Transverse colon (tissue), 4 donors: ENCODE results near the gene MYH10. TPM values are rescaled to one million over a fixed set of nuclear protein-coding genes. Genes with fewer than 3 reads are reported as not detected.

ENCODE experiments used
- DNase-seq: peaks from one replicate; pipeline ENCODE4 v3.0.0-alpha.2; 2019
- H3K27ac ChIP-seq, 4 donors: fragments of 200-600 bp; sonication (generic); 2 replicates each; pipeline ENCODE4 v1.5.1; 2016 to 2018; ENCODE audit warnings: inconsistent platforms in 4 of 4
- H3K27me3 ChIP-seq: fragments of 200-600 bp; sonication (generic); 2 replicates; pipeline ENCODE4 v1.5.1; 2017; ENCODE audit warnings: inconsistent platforms
- H3K36me3 ChIP-seq, 4 donors: fragments of 200-600 bp; sonication (generic); 2 replicates each; pipeline ENCODE4 v1.5.1; 2017 to 2019; ENCODE audit warnings: inconsistent platforms in 4 of 4
- H3K4me1 ChIP-seq, 4 donors: fragments of 200-600 bp; sonication (generic); 2 replicates each; pipeline ENCODE4 v1.5.1; 2017 to 2020; ENCODE audit warnings: inconsistent platforms in 4 of 4
- H3K4me3 ChIP-seq, 4 donors: fragments of 200-600 bp; sonication (generic); 1 replicate in 1 of 4; 2 replicates in 3 of 4; pipeline versions ENCODE4 v1.5.1 to v1.6.1; 2017 to 2019; ENCODE audit warnings: inconsistent platforms in 4 of 4
- H3K9me3 ChIP-seq, 2 donors: fragments of 200-600 bp; sonication (generic); 2 replicates each; pipeline ENCODE4 v1.5.1; 2017 to 2019; ENCODE audit warnings: inconsistent platforms in 2 of 2
- CTCF ChIP-seq, 5 experiments: fragments of 200-600 bp in 3 of 5; fragments of 450-650 bp in 2 of 5; sonication (generic) in 3 of 5; IDR thresholded peaks; 1 replicate in 2 of 5; 2 replicates in 3 of 5; pipeline ENCODE4 v1.5.1; 2016 to 2017; ENCODE audit warnings: antibody characterized with exemption in 5 of 5, inconsistent platforms in 3 of 5, mild to moderate bottlenecking in 2 of 5, moderate library complexity in 1 of 5
- EP300 ChIP-seq: sonication (generic); formaldehyde crosslinking; IDR thresholded peaks from one replicate; pipeline ENCODE4 v1.6.1; 2017; ENCODE audit warnings: antibody characterized with exemption, low read depth
- POLR2A ChIP-seq: fragments of 450-650 bp; IDR thresholded peaks from one replicate; pipeline ENCODE4 v1.6.1; 2016; ENCODE audit warnings: antibody characterized with exemption, mild to moderate bottlenecking, moderate library complexity
- POLR2AphosphoS5 ChIP-seq, 3 donors: sonication (generic); formaldehyde crosslinking; IDR thresholded peaks; one replicate each; pipeline ENCODE4 v1.6.1; 2016; ENCODE audit warnings: antibody characterized with exemption in 3 of 3
- WGBS, 2 donors: methylation state at CpG; one replicate each; pipeline ENCODE4 v1.1.5; 2018; ENCODE audit warnings: low coverage in 1 of 2; 5-methylcytosine and 5-hydroxymethylcytosine counted together
- in situ Hi-C, 4 donors: fragments of 200-750 bp; cut with MboI; loops; one replicate each; pipeline versions ENCODE4 v1.15.0 to v1.15.1; 2017; ENCODE audit warnings: low sequenced_read_pairs in 3 of 4, low pct_ligation_motif_present in 1 of 4, low pct_unique_long_range_greater_than_20kb in 1 of 4
- intact Hi-C: fragments of 100-400 bp; cut with DNase I; formaldehyde crosslinking; loops from one replicate; pipeline ENCODE4 v1.15.1; 2023; ENCODE audit warnings: low total_unique reads
- small RNA-seq, 4 donors: library from RNA; depleted of rRNA; stranded (forward); fragments of <200 nt; gene quantifications; one replicate each; pipeline ENCODE3, GENCODE V24; 2016
- total RNA-seq, 4 donors: library from RNA; depleted of rRNA; stranded (reverse); fragments of >200 nt; gene quantifications; one replicate each; pipeline ENCODE4 v1.1.0, GENCODE V29; 2016

Gene MYH10
- total RNA-seq, 4 donors from 2014 or later, result 3.7 to 71.2 (median 8.3) TPM

- WGBS, 2 donors, result 2 to 51% methylated on average over 2 to 54 of the region's 68 CpGs
- no peaks in the 10 kb centered on the region for H3K36me3 ChIP-seq
- peak within 1 kb of the TSS; percentile 61 to 93 (median 88) for H3K4me3 ChIP-seq
- H3K9me3 ChIP-seq, result no peaks in the 10 kb centered on the region
- no peaks in the 10 kb centered on the region for H3K27me3 ChIP-seq
- peaks cover 11 to 23% (median 15%) of the 10 kb centered on the region in 4 donors for H3K4me1 ChIP-seq
- peak within 1 kb of the TSS; percentile 97 to 100 (median 100) for H3K27ac ChIP-seq
- TF ChIP-seq POLR2AphosphoS5 (IDR thresholded peaks at IDR 0.05), result peak; percentile 100
- peak; percentile 99 for TF ChIP-seq POLR2A
- TF ChIP-seq CTCF (IDR thresholded peaks at IDR 0.05), result no peak
- TF ChIP-seq EP300, result peak; percentile 37
- intact Hi-C loops (no loop called here), in situ Hi-C loops (no loop called here)
- DNase-seq, result peak; percentile 99
Measured at GRCh38 chr17:8435245-8436168, 195.0 kb downstream of the MYH10 start, which contains the start of gene NDEL1. Gene NDEL1, plus strand, starts transcription at chr17:8435884. Its CDS starts 8,388 bp downstream, at chr17:8444272.

GRCh38 chr17:8430966-8431365 is 199.6 kb downstream of the MYH10 start:
- Histone ChIP-seq H3K9me3 (no peaks in the 10 kb centered on the region), H3K27me3 (no peaks in the 10 kb centered on the region), H3K4me3 (no peak overlapping the region), H3K36me3 (no peaks in the 10 kb centered on the region), H3K27ac (no peak overlapping the region), H3K4me1 (peaks cover 0 to 9% (median 0%) of the 10 kb centered on the region in 4 donors)
- no peak for TF ChIP-seq POLR2AphosphoS5 (IDR thresholded peaks at IDR 0.05)
- no peak for TF ChIP-seq CTCF (IDR thresholded peaks at IDR 0.05)
- TF ChIP-seq POLR2A, result no peak
- no peak for TF ChIP-seq EP300
- DNase-seq, result no peak
- in situ Hi-C loops (no loop called here), intact Hi-C loops (no loop called here)
- WGBS, 2 donors, result 69% methylated on average over 7 of the region's 7 CpGs; no CpG with 5 or more reads in 1 of the 2 donors

GRCh38 chr17:8426802-8427201 is 203.7 kb downstream of the MYH10 start:
- peak overlapping the region in 1 of 4 donors; percentile 18 for H3K27ac ChIP-seq
- TF ChIP-seq POLR2A, result no peak
- no peak for TF ChIP-seq EP300
- no peak for TF ChIP-seq POLR2AphosphoS5 (IDR thresholded peaks at IDR 0.05)
- TF ChIP-seq CTCF (IDR thresholded peaks at IDR 0.05), result no peak
- in situ Hi-C loops, result no loop called here

GRCh38 chr17:8426094-8426720 is 204.3 kb downstream of the MYH10 start:
- peak; percentile 68 for DNase-seq
- no peaks in the 10 kb centered on the region for H3K36me3 ChIP-seq
- peaks cover 0 to 5% (median 0%) of the 10 kb centered on the region in 4 donors for H3K4me1 ChIP-seq
- 37 to 50% methylated on average over 3 to 6 of the region's 6 CpGs for WGBS, 2 donors
- H3K9me3 ChIP-seq, result no peaks in the 10 kb centered on the region
- intact Hi-C loops, result no loop called here
- no peaks in the 10 kb centered on the region for H3K27me3 ChIP-seq
- peak overlapping the region in 2 of 4 donors; percentile 13 to 43 for H3K27ac ChIP-seq
- TF ChIP-seq POLR2A, result no peak
- peak; percentile 51 for TF ChIP-seq EP300
- peak in 1 of 3 donors; percentile 32 for TF ChIP-seq POLR2AphosphoS5 (IDR thresholded peaks at IDR 0.05)
- in situ Hi-C loops, result no loop called here
- no peak overlapping the region for H3K4me3 ChIP-seq

More at GRCh38 chr17:8426802-8427201, 203.7 kb downstream of the MYH10 start:
- Histone ChIP-seq H3K9me3 (no peaks in the 10 kb centered on the region), H3K36me3 (no peaks in the 10 kb centered on the region), H3K4me3 (no peak overlapping the region), H3K4me1 (peaks cover 0 to 5% (median 0%) of the 10 kb centered on the region in 4 donors), H3K27me3 (no peaks in the 10 kb centered on the region)
- 93% methylated on average over 3 of the region's 3 CpGs; no CpG with 5 or more reads in 1 of the 2 donors for WGBS, 2 donors
- no peak for DNase-seq
- intact Hi-C loops, result no loop called here

Small RNA genes within 50 kb of the gene (small RNA-seq; reads per million reads assigned to genes)
- gene RNU7-43P, result 0 reads per million in 4 donors

Other genes with a start within 250 kb of the MYH10 start
- gene RPL26, start 247.5 kb downstream of the MYH10 start, total RNA-seq, result 1,000 to 10,000 TPM in 3 of 4 donors, 100 to 1,000 TPM in 1; 714 to 2,921 (median 2,064) TPM
- gene RNF222, start 232.9 kb downstream of the MYH10 start, total RNA-seq, result not detected
- gene NDEL1, start 194.8 kb downstream of the MYH10 start, total RNA-seq, result 10 to 100 TPM; 28.3 to 82.4 (median 77.2) TPM
- gene CCDC42, start 114.1 kb upstream of the MYH10 start, total RNA-seq, result not detected
- gene SPDYE4, start 127.8 kb upstream of the MYH10 start, total RNA-seq, result not detected
- gene MFSD6L, start 168.6 kb upstream of the MYH10 start, total RNA-seq, result 1 to 10 TPM in 2 of 4 donors, under 1 TPM in 1, not detected in 1; 0.40 to 5.1 (median 3.8) TPM
- gene PIK3R6, start 236.9 kb upstream of the MYH10 start, total RNA-seq, result 1 to 10 TPM in 1 of 4 donors, under 1 TPM in 1, not detected in 2; 0.55 to 1.4 TPM